Jurkat, Clone E6-1 (cell line): ENCODE results near the gene ZMYND8.
"Not testable (repeated sequence)": the region's sequence is repeated elsewhere in the genome, so short reads cannot be mapped to it uniquely, and the experiment has no call there.

Experiments used
- DNase-seq: peaks from one replicate; pipeline ENCODE4 v3.0.0-alpha.2; 2011; ENCODE audit warnings: low read depth, low spot score
- H3K4me3 ChIP-seq: 2 replicates; pipeline ENCODE4 v1.5.1; 2011; ENCODE audit warnings: mild to moderate bottlenecking, low read length, control low read depth, moderate library complexity

The ZMYND8 gene

DNA sequence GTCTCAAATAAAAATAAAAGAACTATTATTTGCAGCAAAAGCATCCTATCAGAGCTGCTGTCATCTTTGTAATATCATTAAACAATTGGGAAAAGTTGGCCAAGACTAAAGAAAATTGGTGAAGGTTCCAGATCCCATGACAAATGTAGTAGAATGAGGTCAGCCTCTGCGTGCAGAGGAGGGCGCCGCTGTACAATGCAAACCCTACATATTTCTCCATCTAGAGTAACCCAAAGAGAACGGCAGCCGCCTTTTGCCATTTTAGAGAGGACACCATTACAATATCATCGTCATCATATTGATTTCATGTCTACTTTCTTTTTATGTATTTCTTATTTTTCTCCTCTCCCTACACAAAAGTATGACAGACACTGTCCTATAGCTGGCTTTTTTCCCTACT lies 59.5 kb downstream of the ZMYND8 start:
- no peak for DNase-seq

DNA sequence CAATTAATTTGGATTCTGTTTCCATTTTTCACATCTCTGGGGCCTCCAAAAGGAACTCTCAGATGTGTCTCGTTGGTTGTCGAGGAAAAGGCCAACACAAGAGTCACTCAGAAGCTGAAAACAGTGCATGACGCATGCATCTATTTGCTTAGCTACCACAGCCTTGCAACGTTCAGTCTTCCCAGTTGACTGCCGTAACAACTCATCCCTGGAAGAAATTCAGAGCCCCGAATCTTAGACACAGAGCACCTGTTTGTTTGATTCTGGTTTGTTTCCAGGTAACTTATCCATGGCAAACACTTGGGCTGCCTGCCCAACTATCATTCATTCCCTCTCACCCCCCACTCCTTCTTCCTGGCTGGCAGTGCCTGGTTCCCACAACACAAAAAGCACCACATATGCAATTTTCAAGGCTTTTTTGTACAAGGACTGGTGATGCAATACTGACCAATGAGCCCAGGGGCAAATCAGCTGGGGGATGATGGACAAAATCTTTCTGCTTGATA lies 60.5 kb downstream of the ZMYND8 start:
- no peak for DNase-seq
- H3K4me3 ChIP-seq = no peak overlapping the region

More for the DNA sequence above, 59.5 kb downstream of the ZMYND8 start:
- no peak overlapping the region for H3K4me3 ChIP-seq

DNA sequence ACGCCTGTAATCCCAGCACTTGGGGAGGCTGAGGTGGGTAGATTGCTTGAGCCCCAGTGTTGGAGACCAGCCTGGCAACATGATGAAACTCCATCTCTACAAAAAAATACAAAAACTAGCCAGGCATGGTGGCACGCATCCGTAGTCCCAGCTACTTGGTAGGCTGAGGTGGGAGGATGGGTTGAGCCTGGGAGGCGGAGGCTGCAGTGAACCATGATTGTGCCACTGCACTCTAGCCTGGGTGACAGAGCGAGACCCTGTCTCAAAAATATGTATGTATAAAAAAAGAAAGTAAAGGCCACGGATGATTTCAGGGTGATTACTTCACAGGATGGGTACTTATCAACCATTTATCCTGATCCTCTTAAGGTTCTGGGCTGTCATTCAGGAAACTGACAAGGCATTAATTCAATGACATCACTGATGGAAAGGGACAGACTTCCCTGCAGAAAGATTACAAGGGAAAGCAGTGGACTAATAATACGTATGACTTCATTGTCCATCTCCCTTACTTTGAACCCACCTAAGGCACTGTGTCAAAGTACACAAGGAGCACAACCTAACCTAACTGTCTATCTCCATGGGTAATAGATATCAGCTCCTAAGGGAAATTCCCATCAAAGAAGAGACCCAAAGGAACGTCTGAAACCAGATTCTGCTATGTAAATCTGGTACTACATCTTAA lies 61.2 kb downstream of the ZMYND8 start:
- H3K4me3 ChIP-seq = no peak overlapping the region
- DNase-seq = no peak

DNA sequence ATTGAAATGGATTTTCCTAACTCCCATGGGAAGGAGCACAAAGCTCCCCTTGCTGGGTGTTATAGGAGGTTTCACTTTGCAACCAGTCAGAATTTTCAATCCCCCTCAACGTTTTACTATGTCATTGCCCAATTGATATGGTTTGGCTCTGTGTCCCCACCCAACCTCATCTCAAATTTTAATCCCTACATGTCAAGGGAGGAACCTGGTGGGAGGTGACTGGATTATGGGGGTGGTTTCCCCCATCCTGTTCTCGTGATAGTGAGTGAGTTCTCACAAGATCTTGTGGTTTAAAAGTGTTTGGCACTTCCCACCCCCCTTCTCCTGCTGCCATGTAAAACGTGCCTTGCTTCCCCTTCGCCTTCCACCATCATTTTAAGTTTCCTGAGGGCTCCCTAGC lies 62.9 kb downstream of the ZMYND8 start:
- no peak for DNase-seq
- H3K4me3 ChIP-seq = no peak overlapping the region

DNA sequence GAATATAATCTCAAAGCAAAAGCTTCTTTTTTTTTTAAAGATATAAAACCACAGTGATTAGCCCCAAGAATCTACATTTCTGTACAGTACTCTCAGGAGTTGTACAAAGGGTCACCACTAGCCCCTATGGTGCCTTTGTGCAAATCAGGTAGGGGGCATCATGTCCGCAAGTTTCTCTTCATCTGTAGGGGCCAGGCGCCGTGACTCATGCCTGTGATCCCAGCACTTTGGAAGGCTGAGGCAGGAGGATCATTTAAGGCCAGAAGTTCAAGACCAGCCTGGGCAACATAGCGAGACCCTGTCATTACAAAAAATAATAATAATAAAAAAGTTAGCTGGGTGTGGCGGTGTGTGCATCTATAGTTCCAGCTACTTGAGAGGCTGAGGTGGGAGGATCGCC lies 63.9 kb downstream of the ZMYND8 start:
- no peak overlapping the region for H3K4me3 ChIP-seq
- DNase-seq = no peak

DNA sequence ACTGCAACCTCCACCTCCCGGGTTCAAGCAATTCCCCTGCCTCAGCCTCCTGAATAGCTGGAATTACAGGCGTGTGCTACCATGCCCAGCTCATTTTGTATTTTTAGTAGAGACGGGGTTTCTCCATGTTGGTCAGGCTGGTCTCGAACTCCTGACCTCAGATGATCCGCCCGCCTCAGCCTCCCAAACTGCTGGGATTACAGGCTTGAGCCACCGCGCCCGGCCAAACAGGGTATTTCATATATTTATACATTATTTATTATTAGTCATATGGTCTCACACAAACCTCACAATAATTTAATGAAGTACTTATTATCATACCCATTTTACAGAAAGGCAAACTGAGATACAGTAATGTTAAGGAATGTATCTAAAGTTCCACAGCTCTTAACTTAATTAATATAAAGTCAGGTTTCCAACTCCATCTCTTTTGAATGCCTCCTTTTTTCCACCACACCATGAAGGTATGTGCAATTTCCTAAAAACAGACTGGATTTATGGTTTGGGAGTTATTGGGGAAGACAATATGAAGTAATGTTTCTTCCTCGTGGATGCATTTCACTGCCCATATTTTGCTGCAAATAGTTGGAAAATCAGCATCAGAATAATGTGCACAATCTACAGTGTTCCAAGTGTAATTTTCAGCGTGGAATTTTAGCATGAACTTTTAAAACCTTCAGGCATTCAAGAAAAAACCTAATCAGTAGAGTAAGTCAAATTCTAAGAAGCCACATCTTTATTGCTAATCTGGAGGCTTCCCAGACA lies 65.7 kb downstream of the ZMYND8 start:
- no peak overlapping the region for H3K4me3 ChIP-seq
- DNase-seq = no peak

DNA sequence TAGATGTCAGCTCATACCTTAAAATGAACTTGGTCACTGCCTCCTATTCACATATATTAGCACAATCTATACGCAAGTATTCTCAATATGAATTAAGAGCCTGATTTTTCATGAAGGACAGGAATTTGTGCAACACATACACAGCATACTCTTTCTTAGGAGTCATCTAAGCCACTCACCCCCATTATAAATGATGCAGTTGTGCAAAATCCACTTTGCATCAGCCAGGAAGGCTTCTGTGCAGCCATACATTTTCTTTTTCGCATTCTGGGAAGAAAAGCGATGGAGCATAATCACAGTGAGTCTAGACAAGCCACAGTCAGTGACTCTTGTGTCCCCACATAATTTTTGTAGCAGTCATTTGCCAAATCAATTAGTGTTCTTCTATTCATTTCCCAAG lies 66.5 kb downstream of the ZMYND8 start:
- no peak overlapping the region for H3K4me3 ChIP-seq
- DNase-seq = no peak

DNA sequence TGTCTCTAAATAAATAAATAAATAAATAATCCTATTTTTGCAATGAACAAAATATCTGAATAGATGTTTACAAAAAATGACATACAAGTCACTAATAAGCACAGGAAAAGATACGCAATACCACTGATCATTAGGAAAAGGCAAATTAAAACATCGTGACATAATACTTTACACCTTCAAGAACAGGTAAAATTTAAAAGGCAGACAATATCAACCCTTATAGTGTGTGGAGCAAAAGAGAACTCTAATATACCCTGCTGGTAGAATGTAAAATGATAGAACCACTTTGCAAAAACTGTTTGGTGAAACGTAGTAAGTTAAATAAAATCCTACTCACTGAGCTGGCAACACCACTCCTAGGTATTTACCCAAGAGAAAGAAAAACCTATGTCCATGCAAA lies 67.4 kb downstream of the ZMYND8 start:
- DNase-seq = no peak
- no peak overlapping the region for H3K4me3 ChIP-seq

DNA sequence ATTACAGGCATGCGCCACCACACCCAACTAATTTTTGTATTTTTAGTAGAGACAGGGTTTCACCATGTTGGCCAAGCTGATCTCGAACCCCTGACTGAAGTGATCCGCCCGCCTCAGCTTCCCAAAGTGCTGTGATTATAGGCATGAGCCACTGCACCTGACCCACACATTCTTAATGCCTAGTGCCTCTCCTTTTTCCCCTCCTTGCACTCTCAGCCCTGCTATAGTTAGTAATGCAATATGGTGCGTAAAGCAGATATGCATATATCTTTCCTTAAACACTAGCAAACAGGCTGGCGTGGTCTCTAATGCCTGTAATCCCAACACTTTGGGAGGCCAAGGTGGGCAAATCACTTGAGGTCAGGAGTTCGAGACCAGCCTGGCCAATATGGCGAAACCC lies 68.0 kb downstream of the ZMYND8 start:
- H3K4me3 ChIP-seq = not testable (repeated sequence)

DNA sequence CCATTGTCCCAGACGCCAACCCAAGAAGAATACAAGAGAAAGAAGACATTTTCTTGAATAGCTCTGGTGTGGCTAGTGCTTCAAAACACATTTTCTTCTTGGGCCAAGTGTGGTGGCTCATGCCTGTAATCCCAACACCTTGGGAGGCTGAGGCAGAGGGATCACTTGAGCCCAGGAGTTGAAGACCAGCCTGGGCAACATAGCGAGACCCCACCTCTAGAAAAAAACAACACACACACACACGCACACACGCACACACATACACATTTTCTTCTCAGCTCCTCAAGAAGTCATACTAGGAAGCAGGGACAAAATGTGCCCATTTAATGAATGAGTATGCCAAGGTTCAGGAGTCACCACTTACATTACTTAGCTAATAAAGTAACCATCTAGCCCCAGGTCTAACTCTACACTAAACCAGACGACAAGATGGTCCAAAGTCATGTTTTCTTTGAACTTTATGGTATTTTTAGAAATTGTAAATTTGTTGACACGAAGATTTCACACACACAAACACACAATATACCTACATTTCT lies 68.8 kb downstream of the ZMYND8 start:
- DNase-seq = no peak
- H3K4me3 ChIP-seq = no peak overlapping the region

More for the DNA sequence above, 68.0 kb downstream of the ZMYND8 start:
- not testable (repeated sequence) for DNase-seq

DNA sequence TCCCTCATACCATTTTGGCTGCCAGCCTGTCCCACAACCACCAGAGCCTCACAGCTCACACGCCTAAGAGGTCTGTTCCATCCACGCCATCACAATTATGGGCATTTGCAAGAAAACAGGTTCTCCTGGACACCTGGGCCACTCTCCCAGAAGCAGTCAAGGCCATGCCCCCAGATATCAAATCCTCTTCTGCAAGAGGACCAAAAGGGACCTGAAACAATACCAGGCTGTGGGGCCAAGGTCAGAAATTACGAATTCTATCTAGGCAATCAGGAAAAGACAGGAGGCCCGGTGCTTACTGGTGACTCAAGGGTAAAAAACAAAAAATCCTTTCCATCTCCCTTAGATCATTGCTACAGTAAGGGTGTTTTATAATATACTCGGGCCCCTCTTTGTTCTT lies 69.8 kb downstream of the ZMYND8 start:
- no peak for DNase-seq
- H3K4me3 ChIP-seq = no peak overlapping the region

DNA sequence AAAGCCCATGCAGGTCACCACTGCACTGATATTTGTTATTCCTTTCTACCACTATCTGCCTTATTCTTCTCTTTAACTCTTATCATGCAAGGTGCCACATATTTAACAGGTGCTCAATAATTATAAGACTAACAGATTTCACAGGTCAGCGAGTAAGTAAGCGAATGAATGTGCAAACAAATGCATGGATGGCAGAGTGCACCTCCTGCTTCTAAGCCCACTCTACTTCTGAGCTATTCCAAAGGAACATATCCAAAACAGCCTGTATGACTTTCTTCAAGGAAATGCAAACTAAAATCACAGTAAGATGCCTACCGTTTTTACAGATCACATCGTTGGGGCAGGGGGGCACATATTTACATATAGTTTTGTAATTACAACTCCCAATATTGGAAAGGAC lies 71.3 kb downstream of the ZMYND8 start:
- no peak overlapping the region for H3K4me3 ChIP-seq
- no peak for DNase-seq

DNA sequence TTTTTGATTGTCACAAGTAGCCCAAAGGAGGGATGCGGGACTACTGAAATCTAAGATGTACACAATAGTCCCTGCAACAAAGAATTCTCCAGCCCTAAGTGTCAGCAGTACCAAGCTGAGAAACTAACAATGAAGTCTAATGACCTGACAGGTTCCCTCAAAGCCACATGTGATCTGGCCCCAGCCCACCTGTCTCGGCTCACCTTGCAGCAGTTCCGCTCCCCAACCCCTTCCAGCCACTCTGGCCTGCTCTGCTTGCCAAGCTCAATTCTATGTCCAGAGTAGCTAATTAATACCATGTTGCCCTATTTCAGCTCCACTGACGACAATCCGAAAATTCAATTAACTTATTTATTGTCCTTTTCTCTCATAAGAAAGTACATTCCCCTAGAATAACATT lies 72.1 kb downstream of the ZMYND8 start:
- no peak for DNase-seq

DNA sequence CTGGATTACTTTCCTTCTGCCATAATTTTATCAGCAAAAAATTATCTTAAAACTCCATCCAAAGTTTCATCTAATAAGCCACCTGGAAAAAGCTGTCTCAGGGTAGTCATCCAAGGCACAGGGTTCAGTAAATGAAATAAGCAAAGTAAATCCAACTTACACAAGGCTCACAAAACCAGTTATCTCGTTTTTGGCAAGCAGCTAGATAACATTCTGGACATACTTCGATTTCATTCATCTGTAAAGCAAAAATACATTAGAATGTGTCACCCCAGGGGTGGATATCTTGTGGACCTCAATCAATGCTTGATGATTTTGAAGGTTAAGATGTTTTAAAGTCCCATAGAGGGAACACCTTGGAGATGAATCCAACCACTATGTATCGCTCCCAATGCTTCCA lies 73.1 kb downstream of the ZMYND8 start:
- no peak overlapping the region for H3K4me3 ChIP-seq
- DNase-seq = no peak

More for the DNA sequence above, 72.1 kb downstream of the ZMYND8 start:
- H3K4me3 ChIP-seq = no peak overlapping the region

DNA sequence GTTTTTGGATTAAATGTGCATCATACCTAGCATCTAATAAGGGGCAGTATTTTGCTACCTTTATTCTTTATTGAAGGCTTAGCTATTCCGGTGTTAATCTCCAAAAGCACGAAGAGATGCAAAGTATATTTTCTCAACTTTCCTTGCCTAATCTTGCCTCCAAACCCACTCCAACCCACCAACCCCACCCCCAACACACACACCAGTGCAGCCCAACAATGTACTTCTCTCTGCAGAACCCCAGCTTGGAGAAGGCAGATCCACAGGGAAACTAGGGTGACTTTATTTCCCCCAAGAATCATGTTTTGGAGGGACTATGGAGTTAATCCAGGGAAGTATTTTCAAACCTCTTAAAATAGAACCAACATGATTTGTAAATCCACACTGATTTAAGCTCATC lies 73.6 kb downstream of the ZMYND8 start:
- H3K4me3 ChIP-seq = no peak overlapping the region
- no peak for DNase-seq

DNA sequence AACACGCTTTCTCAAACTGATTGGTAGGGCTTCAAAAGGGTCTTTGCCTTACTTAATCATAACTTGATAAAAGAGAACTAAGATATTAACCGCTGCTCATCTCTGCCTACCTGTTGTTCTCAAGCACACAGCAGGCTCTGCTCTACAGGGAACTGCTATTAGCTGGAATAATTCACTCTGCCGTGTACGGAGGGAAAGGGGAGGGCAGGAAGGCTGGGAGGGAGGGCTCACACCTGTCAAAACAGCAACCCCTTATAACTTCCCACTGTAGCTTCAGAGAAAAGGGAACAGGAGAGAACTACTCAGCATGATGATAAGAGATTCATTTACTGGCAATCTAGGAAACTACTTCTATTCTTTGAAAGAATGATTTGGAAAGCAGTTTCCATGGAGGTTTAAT lies 75.1 kb downstream of the ZMYND8 start:
- DNase-seq = no peak
- no peak overlapping the region for H3K4me3 ChIP-seq

DNA sequence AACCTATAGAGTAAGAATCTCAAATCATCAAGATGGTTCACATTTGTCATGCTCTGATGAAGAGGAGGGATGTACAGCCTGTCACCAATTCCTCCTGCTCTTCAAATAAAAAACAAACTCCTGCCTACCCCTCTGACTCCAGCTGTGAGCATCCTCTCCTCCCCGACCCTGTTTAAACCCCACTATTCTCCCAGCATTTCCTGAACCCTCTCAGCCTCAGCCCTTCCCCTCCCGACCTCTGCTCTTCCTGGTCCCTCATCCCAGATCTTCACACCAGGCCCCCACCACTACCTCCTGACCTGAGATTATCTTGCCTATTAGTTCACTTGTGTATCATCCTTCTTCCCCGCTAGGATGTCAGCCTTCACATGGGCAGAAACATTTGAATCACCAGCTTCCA lies 75.8 kb downstream of the ZMYND8 start:
- no peak for DNase-seq
- H3K4me3 ChIP-seq = no peak overlapping the region

DNA sequence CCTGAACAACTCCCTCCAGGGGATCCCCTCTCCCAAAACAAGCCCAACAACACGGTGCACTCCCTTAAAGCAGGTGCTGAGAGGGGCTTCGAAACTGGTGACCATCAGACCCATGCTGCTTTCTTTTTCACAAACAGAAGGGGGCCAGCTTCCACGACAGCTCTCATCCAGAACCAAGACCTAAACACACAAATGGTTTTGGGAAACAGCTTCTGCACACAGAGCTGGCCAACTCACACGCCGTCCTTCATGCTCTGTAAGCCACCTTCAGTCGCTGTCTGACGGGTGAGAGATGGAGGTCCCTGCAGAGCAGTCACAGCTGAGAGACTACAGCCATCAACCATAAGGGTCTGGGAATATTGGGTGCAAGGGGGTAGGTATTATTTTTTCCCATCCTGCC lies 76.3 kb downstream of the ZMYND8 start:
- H3K4me3 ChIP-seq = no peak overlapping the region
- DNase-seq = no peak

DNA sequence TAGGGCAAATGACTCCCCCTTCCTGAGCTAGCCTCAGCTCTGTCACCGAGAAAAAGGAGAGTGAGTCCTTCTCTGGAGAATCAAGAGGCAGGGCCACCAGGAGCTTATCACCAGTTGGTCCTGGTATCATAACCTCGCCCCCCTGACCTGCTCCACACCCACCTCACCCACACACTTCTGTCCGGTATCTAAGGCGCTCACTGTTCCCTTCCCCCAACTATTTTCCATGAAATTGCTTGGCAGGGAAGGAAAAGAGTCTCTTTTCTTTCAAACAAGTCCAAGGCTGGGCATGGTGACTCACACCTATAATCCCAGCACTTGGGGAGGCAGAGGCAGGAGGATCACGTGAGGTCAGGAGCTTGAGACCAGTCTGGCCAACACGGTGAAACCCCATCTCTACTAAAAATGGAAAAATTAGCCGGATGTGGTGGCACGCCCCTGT lies 77.6 kb downstream of the ZMYND8 start:
- no peak overlapping the region for H3K4me3 ChIP-seq

DNA sequence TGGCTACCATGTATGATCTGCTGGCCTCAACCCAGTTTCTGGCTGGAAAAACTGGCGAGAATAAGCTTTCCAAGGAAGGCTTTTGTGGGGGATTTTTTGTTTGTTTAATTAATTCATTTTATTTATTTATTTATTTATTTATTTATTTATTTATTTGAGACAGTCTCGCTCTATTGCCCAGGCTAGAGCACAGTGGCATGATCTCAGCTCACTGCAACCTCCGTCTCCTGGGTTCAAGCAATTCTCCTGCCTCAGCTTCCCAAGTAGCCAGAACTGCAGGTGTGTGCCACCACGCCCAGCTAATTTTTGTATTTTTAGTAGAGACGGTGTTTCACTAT lies 79.0 kb downstream of the ZMYND8 start:
- not testable (repeated sequence) for DNase-seq, H3K4me3 ChIP-seq

More for the DNA sequence above, 77.6 kb downstream of the ZMYND8 start:
- DNase-seq = no peak
